CD4-positive, alpha-beta T cell (primary cell): Measurements from ENCODE around the gene LRRTM2. TPM values are rescaled to one million over a fixed set of nuclear protein-coding genes. Genes with fewer than 3 reads are reported as not detected.

Experiments used
- ATAC-seq: fragments of 200-7000 bp; cut with Tn5 transposase; one replicate; pipeline ENCODE4 v1.10.0; 2022; ENCODE audit warnings: mild to moderate bottlenecking; ENCODE audit not compliant: poor library complexity
- CTCF ChIA-PET: fragments of 350-600 bp; sonication (Branson Sonifier 250); formaldehyde crosslinking; loops from one replicate; lab custom pipeline; 2021; ENCODE audit warnings: antibody characterized with exemption, inconsistent platforms; lab: Charles Lee
- POLR2A ChIA-PET: fragments of 350-600 bp; sonication (Branson Sonifier 250); formaldehyde crosslinking; loops from one replicate; lab custom pipeline; 2021; ENCODE audit warnings: antibody characterized with exemption, inconsistent platforms; lab: Charles Lee
- DNase-seq, 14 experiments: peaks; one replicate each; pipeline ENCODE4 v3.0.0-alpha.2; 2013 to 2020; ENCODE audit warnings: mixed read lengths in 2 of 14
- H3K27ac ChIP-seq, 2 donors: one replicate each; pipeline versions ENCODE4 v1.5.1 to v1.7.0; 2013; ENCODE audit warnings: low read length in 2 of 2, low read depth in 1 of 2, mild to moderate bottlenecking in 1 of 2
- H3K27me3 ChIP-seq, 2 experiments: 1 replicate in 1 of 2; 2 replicates in 1 of 2; pipeline versions ENCODE4 v1.6.1 to v1.7.0; 2013; ENCODE audit warnings: low read length in 2 of 2, control low read depth in 1 of 2, mild to moderate bottlenecking in 1 of 2, moderate library complexity in 1 of 2; ENCODE audit not compliant: insufficient read depth in 2 of 2, control insufficient read depth in 1 of 2
- H3K36me3 ChIP-seq: one replicate; pipeline ENCODE4 v1.6.1; 2013; ENCODE audit warnings: low read length, control low read depth; ENCODE audit not compliant: insufficient read depth
- H3K4me1 ChIP-seq: one replicate; pipeline ENCODE4 v1.6.1; 2013; ENCODE audit warnings: low read length, control low read depth; ENCODE audit not compliant: insufficient read depth
- H3K4me3 ChIP-seq: one replicate; pipeline ENCODE4 v1.5.1; 2013; ENCODE audit warnings: mild to moderate bottlenecking, low read length, moderate library complexity
- H3K9me3 ChIP-seq, 2 experiments: 1 replicate in 1 of 2; 2 replicates in 1 of 2; pipeline versions ENCODE4 v1.6.1 to v1.7.0; 2013; ENCODE audit warnings: low read length in 2 of 2, mild to moderate bottlenecking in 2 of 2, control low read depth in 1 of 2, moderate library complexity in 1 of 2; ENCODE audit not compliant: control insufficient read depth in 1 of 2, insufficient read depth in 1 of 2
- H3K27ac Mint-ChIP-seq: one replicate; pipeline ENCODE4 v1.8.0; 2020; ENCODE audit warnings: mixed read lengths
- H3K27me3 Mint-ChIP-seq: one replicate; pipeline ENCODE4 v1.8.0; 2021; ENCODE audit warnings: mixed read lengths
- H3K36me3 Mint-ChIP-seq: one replicate; pipeline ENCODE4 v1.8.0; 2021; ENCODE audit warnings: low read depth, mixed read lengths
- H3K4me1 Mint-ChIP-seq: one replicate; pipeline ENCODE4 v1.8.0; 2021; ENCODE audit warnings: low read depth, mixed read lengths
- H3K4me3 Mint-ChIP-seq: one replicate; pipeline ENCODE4 v1.8.0; 2020; ENCODE audit warnings: mild to moderate bottlenecking, mixed read lengths
- H3K9me3 Mint-ChIP-seq: one replicate; pipeline ENCODE4 v1.8.0; 2020; ENCODE audit warnings: mixed read lengths
- CTCF ChIP-seq: fragments of 200-600 bp; IDR thresholded peaks from one replicate; pipeline ENCODE4 v1.8.0; 2022; ENCODE audit warnings: antibody characterized with exemption, mild to moderate bottlenecking
- intact Hi-C, 2 experiments: fragments of 100-400 bp; cut with DNase I in 1 of 2; cut with micrococcal nuclease in 1 of 2; formaldehyde crosslinking; loops; one replicate each; pipeline versions ENCODE4 v1.15.1 to v1.9.0; 2023 to 2025; cut with DNase I, micrococcal nuclease
- total RNA-seq, 174 experiments: library from RNA in 2 of 174; stranded (reverse) in 2 of 174; gene quantifications; one replicate each; pipeline ENCODE4 v1.2.3 and lab custom pipeline; 2021 to 2026

LRRTM2 gene
- total RNA-seq, 2 experiments from 2014 or later, result 0.03 to 0.22 TPM

GRCh38 chr5:138870611-138871010, 4.5 kb downstream of the LRRTM2 start:
- Mint-ChIP-seq H3K9me3 (no peaks in the 10 kb centered on the region), H3K27me3 (peaks cover 29% of the 10 kb centered on the region), H3K4me3 (no peak overlapping the region), H3K27ac (no peak overlapping the region), H3K36me3 (no peaks in the 10 kb centered on the region), H3K4me1 (peaks cover 13% of the 10 kb centered on the region)
- H3K4me1 ChIP-seq, result no peaks in the 10 kb centered on the region
- TF ChIP-seq CTCF, result no peak
- H3K9me3 ChIP-seq, result no peaks in the 10 kb centered on the region
- ChIA-PET CTCF (no interaction called here), POLR2A (no interaction called here)
- peaks cover 0 to 7% of the 10 kb centered on the region in 2 experiments for H3K27me3 ChIP-seq
- H3K4me3 ChIP-seq, result no peak overlapping the region
- intact Hi-C loops, result loop anchor here in 1 of 2 experiments (5.0 kb wide), 1 partner anchor 392 kb away; no protein-coding TSS in a partner anchor
- DNase-seq (no peak), ATAC-seq (no peak)
- H3K27ac ChIP-seq, result no peak overlapping the region
- no peaks in the 10 kb centered on the region for H3K36me3 ChIP-seq

DNA sequence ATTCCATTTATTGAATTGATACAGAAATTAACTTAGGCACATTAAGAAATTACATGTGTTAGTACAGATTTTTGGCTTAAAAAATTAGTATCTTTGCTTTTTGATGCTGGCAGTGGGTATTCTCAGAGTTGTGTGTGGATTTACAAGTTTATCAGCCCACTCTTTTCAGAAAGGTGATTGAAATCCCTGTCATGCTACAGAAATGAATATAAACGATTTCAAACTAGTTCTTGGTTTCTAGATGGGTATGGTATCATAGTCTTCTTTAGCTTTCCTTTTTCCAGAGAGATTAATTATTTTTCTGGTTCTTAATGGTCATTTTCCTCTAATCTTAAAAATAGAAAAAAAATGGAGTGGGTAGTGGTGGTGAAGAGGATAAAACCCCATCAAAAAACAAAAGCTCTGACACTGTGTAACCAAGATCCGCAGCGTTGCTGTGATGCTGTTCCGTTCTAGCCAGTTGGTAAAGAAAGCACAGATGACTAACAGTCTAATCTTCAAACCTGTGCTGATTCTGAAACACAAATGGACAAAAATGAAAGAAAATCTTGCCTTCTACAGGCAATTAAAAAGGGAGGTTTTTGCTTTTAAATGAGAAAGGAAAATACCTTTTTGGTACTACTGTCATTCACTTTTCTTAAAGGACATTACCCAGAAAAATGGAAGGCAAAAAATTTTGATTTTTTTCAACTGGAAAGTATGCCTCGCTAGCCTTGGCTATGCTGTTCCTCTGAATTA, 5.2 kb downstream of the LRRTM2 start:
- Mint-ChIP-seq H3K27me3 (peaks cover 29% of the 10 kb centered on the region), H3K27ac (no peak overlapping the region), H3K9me3 (no peaks in the 10 kb centered on the region), H3K36me3 (peaks cover 5% of the 10 kb centered on the region), H3K4me3 (no peak overlapping the region), H3K4me1 (peaks cover 13% of the 10 kb centered on the region)
- TF ChIP-seq CTCF, result no peak
- Histone ChIP-seq H3K9me3 (no peaks in the 10 kb centered on the region), H3K4me3 (no peak overlapping the region), H3K4me1 (no peaks in the 10 kb centered on the region), H3K27me3 (peaks cover 0 to 7% of the 10 kb centered on the region in 2 experiments), H3K36me3 (no peaks in the 10 kb centered on the region), H3K27ac (no peak overlapping the region)
- ChIA-PET POLR2A (no interaction called here), CTCF (no interaction called here)
- DNase-seq, result no peak
- no peak for ATAC-seq
- intact Hi-C loops, result loop anchor here in 1 of 2 experiments (5.0 kb wide), 1 partner anchor 392 kb away; no protein-coding TSS in a partner anchor

GRCh38 chr5:138869038-138869437, 6.1 kb downstream of the LRRTM2 start:
- POLR2A ChIA-PET, result interaction anchor here (0.8 kb wide), 1 partner anchor 329 kb away, joined by 3 read pairs; the partner anchor contains the start of gene SIL1
- ATAC-seq (no peak), DNase-seq (no peak)
- Mint-ChIP-seq H3K4me3 (no peak overlapping the region), H3K36me3 (peaks cover 5% of the 10 kb centered on the region), H3K27me3 (peaks cover 30% of the 10 kb centered on the region), H3K4me1 (peaks cover 13% of the 10 kb centered on the region), H3K27ac (no peak overlapping the region), H3K9me3 (no peaks in the 10 kb centered on the region)
- peaks cover 0 to 1% of the 10 kb centered on the region in 2 experiments for H3K9me3 ChIP-seq
- CTCF ChIA-PET, result interaction anchor here (2.3 kb wide), 1 partner anchor 10 kb away, joined by 5 read pairs; no protein-coding TSS in a partner anchor
- H3K27me3 ChIP-seq, result peaks cover 0 to 7% of the 10 kb centered on the region in 2 experiments
- no peaks in the 10 kb centered on the region for H3K36me3 ChIP-seq
- no peak overlapping the region for H3K27ac ChIP-seq
- no peak overlapping the region for H3K4me3 ChIP-seq
- no peaks in the 10 kb centered on the region for H3K4me1 ChIP-seq
- intact Hi-C loops, result no loop called here
- no peak for TF ChIP-seq CTCF
